Neural progenitor cell (in vitro differentiated cells): ENCODE data around the gene GIPC2. TPM values are rescaled to one million over a fixed set of nuclear protein-coding genes. Genes with fewer than 3 reads are reported as not detected.

Experiments used
- DNase-seq: peaks from one replicate; pipeline ENCODE4 v3.0.0-alpha.2; 2016; ENCODE audit warnings: low spot score
- H2AFZ ChIP-seq: fragments of 200-600 bp; sonication (generic); replicated peaks from 2 replicates; pipeline ENCODE4 v1.6.1; 2016; ENCODE audit warnings: antibody characterized with exemption
- H3F3A ChIP-seq: fragments of 200-600 bp; sonication (generic); 2 replicates; pipeline ENCODE4 v1.6.1; 2016; ENCODE audit warnings: antibody characterized with exemption, low read depth
- H3K27ac ChIP-seq: fragments of 200-600 bp; sonication (generic); 2 replicates; pipeline ENCODE4 v1.5.1; 2016; ENCODE audit warnings: mild to moderate bottlenecking
- H3K27me3 ChIP-seq: fragments of 200-600 bp; sonication (generic); 2 replicates; pipeline ENCODE4 v1.6.1; 2016; ENCODE audit warnings: mild to moderate bottlenecking, moderate library complexity
- H3K36me3 ChIP-seq: fragments of 200-600 bp; sonication (generic); 2 replicates; pipeline ENCODE4 v1.5.1; 2016
- H3K4me1 ChIP-seq: fragments of 200-600 bp; sonication (generic); 2 replicates; pipeline ENCODE4 v1.6.1; 2016; ENCODE audit warnings: mixed run types
- H3K4me2 ChIP-seq: fragments of 200-600 bp; sonication (generic); 2 replicates; pipeline ENCODE4 v1.6.1; 2016
- H3K4me3 ChIP-seq: fragments of 200-600 bp; sonication (generic); 2 replicates; pipeline ENCODE4 v1.5.1; 2016
- H3K79me2 ChIP-seq: fragments of 200-600 bp; sonication (generic); 2 replicates; pipeline ENCODE4 v1.6.1; 2016; ENCODE audit warnings: low read depth
- H3K9ac ChIP-seq: fragments of 200-600 bp; sonication (generic); 2 replicates; pipeline ENCODE4 v1.6.1; 2016
- H3K9me3 ChIP-seq: fragments of 200-600 bp; sonication (generic); 2 replicates; pipeline ENCODE4 v1.5.1; 2016; ENCODE audit warnings: low read depth
- H4K20me1 ChIP-seq: fragments of 200-600 bp; sonication (generic); 2 replicates; pipeline ENCODE4 v1.6.1; 2016; ENCODE audit warnings: low read depth
- H3K27ac Mint-ChIP-seq: 3 replicates; pipeline ENCODE4 v1.8.0; 2021; ENCODE audit warnings: mixed read lengths
- H3K27me3 Mint-ChIP-seq: 2 replicates; pipeline ENCODE4 v1.8.0; 2022; ENCODE audit warnings: low read depth, mild to moderate bottlenecking, inconsistent platforms, moderate library complexity, mixed read lengths; ENCODE audit not compliant: insufficient read depth
- H3K36me3 Mint-ChIP-seq: 3 replicates; pipeline ENCODE4 v1.8.0; 2021; ENCODE audit warnings: mixed read lengths
- H3K4me1 Mint-ChIP-seq: 3 replicates; pipeline ENCODE4 v1.8.0; 2021; ENCODE audit warnings: mixed read lengths
- H3K4me3 Mint-ChIP-seq: 3 replicates; pipeline ENCODE4 v1.8.0; 2021; ENCODE audit warnings: mild to moderate bottlenecking, moderate library complexity, mixed read lengths
- H3K9me3 Mint-ChIP-seq: 3 replicates; pipeline ENCODE4 v1.8.0; 2020; ENCODE audit warnings: mixed read lengths
- EZH2 ChIP-seq: fragments of 200-600 bp; sonication (generic); IDR thresholded peaks from 2 replicates; pipeline ENCODE4 v1.6.1; 2017; ENCODE audit warnings: antibody characterized with exemption, mild to moderate bottlenecking, moderate library complexity
- EZH2phosphoT487 ChIP-seq: fragments of 200-600 bp; sonication (generic); IDR thresholded peaks from 2 replicates; pipeline ENCODE4 v1.6.1; 2017; ENCODE audit warnings: antibody characterized with exemption
- total RNA-seq: library from RNA; depleted of rRNA; stranded (reverse); fragments of >200 nt; gene quantifications from 2 replicates; pipeline ENCODE4 v1.2.3, GENCODE V29; 2015; ENCODE audit warnings: low replicate concordance
- TF ChIP-seq, protein P1 (sequence below): fragments of 200-600 bp; sonication (generic); IDR thresholded peaks from 2 replicates; pipeline ENCODE4 v1.5.1; 2017; ENCODE audit warnings: antibody characterized with exemption, mild to moderate bottlenecking

GIPC2 gene
- total RNA-seq, 1 donor from 2014 or later, result not detected

DNA sequence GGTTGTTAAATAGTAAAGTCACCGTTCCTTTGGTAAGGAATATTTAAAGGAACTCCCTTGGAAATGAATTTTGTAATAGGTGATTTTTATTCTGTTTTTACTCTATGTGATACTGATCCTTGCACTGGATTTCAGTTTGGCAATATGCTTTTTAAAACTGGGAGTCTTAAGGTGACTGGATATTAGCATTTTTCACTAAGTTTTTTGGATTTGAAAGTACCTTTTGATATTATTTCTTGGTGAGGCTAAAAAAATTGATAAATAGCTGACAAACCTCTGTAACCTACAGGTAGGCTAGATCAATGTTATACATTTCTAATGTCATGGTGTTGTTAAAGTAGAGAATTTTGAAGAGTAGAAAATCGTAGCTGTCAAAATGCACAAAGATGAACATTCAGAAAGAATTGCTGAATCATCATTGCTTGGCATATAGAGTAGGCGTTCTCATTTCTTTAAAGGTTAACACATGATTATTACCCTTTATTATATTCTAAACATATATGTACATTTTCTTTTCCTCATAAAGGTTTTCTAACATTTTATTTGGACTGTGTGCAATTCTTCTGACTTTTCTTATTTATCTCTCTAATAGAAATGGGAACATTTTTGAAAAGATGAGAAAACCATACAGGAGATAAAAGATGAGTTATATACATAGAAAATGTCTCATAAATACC, 42.6 kb upstream of the GIPC2 start:
- Mint-ChIP-seq H3K4me3 (peak overlapping the region; percentile 66), H3K27ac (no peak overlapping the region), H3K4me1 (peaks cover 27% of the 10 kb centered on the region), H3K9me3 (no peaks in the 10 kb centered on the region), H3K36me3 (no peaks in the 10 kb centered on the region), H3K27me3 (peaks cover 3% of the 10 kb centered on the region)
- Histone ChIP-seq H3K4me1 (peaks cover 21% of the 10 kb centered on the region), H3K9ac (no peak overlapping the region), H3K36me3 (no peaks in the 10 kb centered on the region), H3K79me2 (peaks cover 33% of the 10 kb centered on the region), H3K4me3 (no peak overlapping the region), H3K4me2 (peak overlapping the region; percentile 79), H4K20me1 (no peaks in the 10 kb centered on the region), H3K9me3 (no peaks in the 10 kb centered on the region), H2AFZ (no peak overlapping the region), H3K27me3 (no peaks in the 10 kb centered on the region), H3F3A (peaks cover 34% of the 10 kb centered on the region), H3K27ac (peak overlapping the region; percentile 24)
- no peak for DNase-seq
- TF ChIP-seq EZH2, result no peak

DNA sequence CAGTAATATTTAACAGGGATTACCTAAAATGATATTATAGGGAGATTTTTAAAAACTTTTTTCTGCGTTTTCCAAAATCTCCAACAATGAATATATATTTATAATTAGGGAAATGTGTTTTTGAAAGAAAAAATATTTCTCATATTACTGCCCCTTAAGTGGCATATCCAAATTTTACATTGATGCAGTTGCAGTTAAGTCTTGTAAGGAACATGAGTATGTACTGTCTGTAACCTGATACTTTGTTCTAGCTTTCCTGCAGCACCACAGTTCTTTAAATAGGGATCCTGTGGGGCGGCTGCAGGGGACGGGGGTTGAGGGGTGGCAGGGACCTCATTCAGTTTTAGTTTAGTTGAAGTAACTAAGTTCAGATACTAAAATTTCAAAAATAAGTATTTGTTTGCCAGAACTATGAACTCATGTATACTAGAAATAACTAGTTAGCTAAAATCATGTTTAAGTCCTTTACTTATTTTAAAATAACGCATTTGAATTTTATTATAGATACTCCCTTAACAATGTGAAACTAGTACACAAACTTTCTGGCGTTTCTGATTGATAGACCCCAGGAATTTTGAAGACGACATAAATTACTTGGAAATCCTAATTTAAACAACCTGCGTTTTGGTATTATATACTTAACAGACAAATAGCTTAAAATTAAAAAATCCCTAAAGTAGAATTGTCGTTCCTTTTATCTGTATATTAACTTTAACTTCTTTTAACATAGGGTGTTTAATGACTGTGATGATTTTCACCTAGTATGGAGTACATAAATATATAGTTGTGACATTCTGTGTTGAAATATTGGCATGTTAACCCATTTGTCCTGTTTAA, 41.7 kb upstream of the GIPC2 start:
- H3K9ac ChIP-seq, result peak overlapping the region; percentile 75
- H3K9me3 Mint-ChIP-seq, result no peaks in the 10 kb centered on the region
- H3K9me3 ChIP-seq, result no peaks in the 10 kb centered on the region
- peak overlapping the region; percentile 87 for H3K4me3 Mint-ChIP-seq
- peak overlapping the region; percentile 95 for H3K27ac ChIP-seq
- H3K27ac Mint-ChIP-seq, result peak overlapping the region; percentile 98
- H3K79me2 ChIP-seq, result peaks cover 35% of the 10 kb centered on the region
- H3K4me2 ChIP-seq, result peak overlapping the region; percentile 79
- H2AFZ ChIP-seq, result no peak overlapping the region
- DNase-seq, result peak; percentile 77
- H3K36me3 ChIP-seq, result no peaks in the 10 kb centered on the region
- H3K27me3 Mint-ChIP-seq, result peaks cover 3% of the 10 kb centered on the region
- no peaks in the 10 kb centered on the region for H4K20me1 ChIP-seq
- TF ChIP-seq EZH2phosphoT487 (no peak), EZH2 (no peak)
- TF ChIP-seq, protein P1, sequence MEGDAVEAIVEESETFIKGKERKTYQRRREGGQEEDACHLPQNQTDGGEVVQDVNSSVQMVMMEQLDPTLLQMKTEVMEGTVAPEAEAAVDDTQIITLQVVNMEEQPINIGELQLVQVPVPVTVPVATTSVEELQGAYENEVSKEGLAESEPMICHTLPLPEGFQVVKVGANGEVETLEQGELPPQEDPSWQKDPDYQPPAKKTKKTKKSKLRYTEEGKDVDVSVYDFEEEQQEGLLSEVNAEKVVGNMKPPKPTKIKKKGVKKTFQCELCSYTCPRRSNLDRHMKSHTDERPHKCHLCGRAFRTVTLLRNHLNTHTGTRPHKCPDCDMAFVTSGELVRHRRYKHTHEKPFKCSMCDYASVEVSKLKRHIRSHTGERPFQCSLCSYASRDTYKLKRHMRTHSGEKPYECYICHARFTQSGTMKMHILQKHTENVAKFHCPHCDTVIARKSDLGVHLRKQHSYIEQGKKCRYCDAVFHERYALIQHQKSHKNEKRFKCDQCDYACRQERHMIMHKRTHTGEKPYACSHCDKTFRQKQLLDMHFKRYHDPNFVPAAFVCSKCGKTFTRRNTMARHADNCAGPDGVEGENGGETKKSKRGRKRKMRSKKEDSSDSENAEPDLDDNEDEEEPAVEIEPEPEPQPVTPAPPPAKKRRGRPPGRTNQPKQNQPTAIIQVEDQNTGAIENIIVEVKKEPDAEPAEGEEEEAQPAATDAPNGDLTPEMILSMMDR, result no peak
- no peaks in the 10 kb centered on the region for H3K36me3 Mint-ChIP-seq
- peak overlapping the region; percentile 50 for H3K4me3 ChIP-seq
- peaks cover 21% of the 10 kb centered on the region for H3K4me1 ChIP-seq
- H3K4me1 Mint-ChIP-seq, result peaks cover 29% of the 10 kb centered on the region
- H3K27me3 ChIP-seq, result no peaks in the 10 kb centered on the region
- H3F3A ChIP-seq, result peaks cover 34% of the 10 kb centered on the region

DNA sequence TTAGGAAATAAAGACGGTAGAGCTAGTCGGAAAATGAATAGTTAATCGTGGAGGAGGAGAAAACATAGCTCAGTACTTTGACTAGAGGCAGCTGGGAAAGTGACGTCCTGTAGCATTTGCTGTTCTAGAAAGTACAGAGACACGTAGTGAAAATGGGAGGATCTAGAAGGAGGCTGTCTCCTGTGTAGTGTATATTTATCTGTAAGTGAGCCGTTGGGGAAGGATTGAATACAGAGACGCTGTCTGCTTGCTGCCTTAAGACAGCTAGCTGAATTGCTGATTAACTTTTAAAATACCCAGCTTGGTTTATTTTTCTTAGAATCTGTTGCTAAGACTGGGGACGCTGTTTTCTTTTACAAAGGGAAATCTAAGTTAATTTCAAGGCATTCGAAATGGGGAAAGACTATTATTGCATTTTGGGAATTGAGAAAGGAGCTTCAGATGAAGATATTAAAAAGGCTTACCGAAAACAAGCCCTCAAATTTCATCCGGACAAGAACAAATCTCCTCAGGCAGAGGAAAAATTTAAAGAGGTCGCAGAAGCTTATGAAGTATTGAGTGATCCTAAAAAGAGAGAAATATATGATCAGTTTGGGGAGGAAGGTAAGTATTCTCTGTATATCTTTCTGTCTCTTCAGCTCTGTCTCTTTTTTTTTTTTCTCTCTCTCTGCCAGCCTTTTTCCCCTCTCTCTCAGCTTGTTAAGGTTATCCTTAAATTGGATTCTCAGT, 40.9 kb upstream of the GIPC2 start, which contains the start of gene DNAJB4:
DNAJB4 (plus strand) TSS at position 221 of the 729 bp plus-strand sequence; CDS start at position 393, 172 bp downstream.
- H3K4me1 Mint-ChIP-seq, result peaks cover 29% of the 10 kb centered on the region
- Histone ChIP-seq H3K27me3 (no peaks in the 10 kb centered on the region), H3K4me3 (peak within 1 kb of the TSS; percentile 50), H3K36me3 (no peaks in the 10 kb centered on the region), H3K4me2 (peak within 1 kb of the TSS; percentile 79), H3K27ac (peak within 1 kb of the TSS; percentile 95), H2AFZ (no peak within 1 kb of the TSS), H4K20me1 (no peaks in the 10 kb centered on the region), H3K79me2 (peaks cover 35% of the 10 kb centered on the region), H3K9me3 (no peaks in the 10 kb centered on the region), H3K4me1 (peaks cover 21% of the 10 kb centered on the region), H3F3A (peaks cover 34% of the 10 kb centered on the region), H3K9ac (peak within 1 kb of the TSS; percentile 75)
- peak within 1 kb of the TSS; percentile 87 for H3K4me3 Mint-ChIP-seq
- H3K27me3 Mint-ChIP-seq, result peaks cover 3% of the 10 kb centered on the region
- no peaks in the 10 kb centered on the region for H3K36me3 Mint-ChIP-seq
- H3K9me3 Mint-ChIP-seq, result no peaks in the 10 kb centered on the region
- peak within 1 kb of the TSS; percentile 98 for H3K27ac Mint-ChIP-seq
- peak; percentile 81 for DNase-seq
- TF ChIP-seq, protein P1, result no peak
- TF ChIP-seq EZH2 (no peak), EZH2phosphoT487 (no peak)
